GM18498 (cell line): ENCODE measurements around the gene CEACAM7.

Experiments used
- ATAC-seq: cut with Tn5 transposase; IDR thresholded peaks from one replicate; pipeline ENCODE4 v1.9.1; 2021; ENCODE audit warnings: mild to moderate bottlenecking, moderate library complexity; ENCODE audit not compliant: unreplicated experiment

CEACAM7 gene

DNA sequence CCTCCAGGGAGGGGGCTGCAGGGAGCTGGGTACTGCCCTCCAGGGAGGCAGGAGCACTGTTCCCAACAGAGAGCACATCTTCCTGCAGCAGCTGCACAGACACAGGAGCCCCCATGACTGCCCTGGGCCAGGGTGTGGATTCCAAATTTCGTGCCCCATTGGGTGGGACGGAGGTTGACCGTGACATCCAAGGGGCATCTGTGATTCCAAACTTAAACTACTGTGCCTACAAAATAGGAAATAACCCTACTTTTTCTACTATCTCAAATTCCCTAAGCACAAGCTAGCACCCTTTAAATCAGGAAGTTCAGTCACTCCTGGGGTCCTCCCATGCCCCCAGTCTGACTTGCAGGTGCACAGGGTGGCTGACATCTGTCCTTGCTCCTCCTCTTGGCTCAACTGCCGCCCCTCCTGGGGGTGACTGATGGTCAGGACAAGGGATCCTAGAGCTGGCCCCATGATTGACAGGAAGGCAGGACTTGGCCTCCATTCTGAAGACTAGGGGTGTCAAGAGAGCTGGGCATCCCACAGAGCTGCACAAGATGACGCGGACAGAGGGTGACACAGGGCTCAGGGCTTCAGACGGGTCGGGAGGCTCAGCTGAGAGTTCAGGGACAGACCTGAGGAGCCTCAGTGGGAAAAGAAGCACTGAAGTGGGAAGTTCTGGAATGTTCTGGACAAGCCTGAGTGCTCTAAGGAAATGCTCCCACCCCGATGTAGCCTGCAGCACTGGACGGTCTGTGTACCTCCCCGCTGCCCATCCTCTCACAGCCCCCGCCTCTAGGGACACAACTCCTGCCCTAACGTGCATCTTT, 12.5 kb upstream of the CEACAM7 start:
- ATAC-seq = no peak

DNA sequence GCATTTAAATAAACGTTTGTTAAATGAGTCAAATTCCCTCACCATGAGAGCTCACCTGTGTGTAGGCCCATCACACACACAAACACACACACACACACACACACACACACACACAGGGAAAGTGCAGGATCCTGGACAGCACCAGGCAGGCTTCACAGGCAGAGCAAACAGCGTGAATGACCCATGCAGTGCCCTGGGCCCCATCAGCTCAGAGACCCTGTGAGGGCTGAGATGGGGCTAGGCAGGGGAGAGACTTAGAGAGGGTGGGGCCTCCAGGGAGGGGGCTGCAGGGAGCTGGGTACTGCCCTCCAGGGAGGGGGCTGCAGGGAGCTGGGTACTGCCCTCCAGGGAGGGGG, 11.9 kb upstream of the CEACAM7 start:
- no peak for ATAC-seq

DNA sequence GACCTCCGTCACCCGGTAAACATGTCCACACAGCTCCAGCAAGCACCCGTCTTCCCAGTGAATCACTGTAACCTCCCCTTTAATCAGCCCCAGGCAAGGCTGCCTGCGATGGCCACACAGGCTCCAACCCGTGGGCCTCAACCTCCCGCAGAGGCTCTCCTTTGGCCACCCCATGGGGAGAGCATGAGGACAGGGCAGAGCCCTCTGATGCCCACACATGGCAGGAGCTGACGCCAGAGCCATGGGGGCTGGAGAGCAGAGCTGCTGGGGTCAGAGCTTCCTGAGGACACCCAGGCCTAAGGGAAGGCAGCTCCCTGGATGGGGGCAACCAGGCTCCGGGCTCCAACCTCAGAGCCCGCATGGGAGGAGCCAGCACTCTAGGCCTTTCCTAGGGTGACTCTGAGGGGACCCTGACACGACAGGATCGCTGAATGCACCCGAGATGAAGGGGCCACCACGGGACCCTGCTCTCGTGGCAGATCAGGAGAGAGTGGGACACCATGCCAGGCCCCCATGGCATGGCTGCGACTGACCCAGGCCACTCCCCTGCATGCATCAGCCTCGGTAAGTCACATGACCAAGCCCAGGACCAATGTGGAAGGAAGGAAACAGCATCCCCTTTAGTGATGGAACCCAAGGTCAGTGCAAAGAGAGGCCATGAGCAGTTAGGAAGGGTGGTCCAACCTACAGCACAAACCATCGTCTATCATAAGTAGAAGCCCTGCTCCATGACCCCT, 11.3 kb upstream of the CEACAM7 start:
- no peak for ATAC-seq

DNA sequence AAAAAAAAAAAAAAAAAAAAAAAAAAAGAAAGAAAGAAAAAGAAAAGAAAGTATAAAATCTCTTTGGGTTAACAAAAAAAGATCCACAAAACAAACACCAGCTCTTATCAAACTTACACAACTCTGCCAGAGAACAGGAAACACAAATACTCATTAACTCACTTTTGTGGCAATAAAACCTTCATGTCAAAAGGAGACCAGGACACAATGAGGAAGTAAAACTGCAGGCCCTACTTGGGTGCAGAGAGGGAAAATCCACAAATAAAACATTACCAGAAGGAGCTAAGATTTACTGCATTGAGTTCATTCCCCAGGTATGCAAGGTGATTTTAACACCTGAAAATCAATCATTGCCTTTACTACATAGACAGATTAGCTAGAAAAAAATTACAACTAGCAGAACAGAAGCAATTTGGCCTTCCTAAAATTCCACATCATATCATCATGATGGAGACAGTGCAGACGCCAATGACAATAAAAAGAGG, 10.7 kb upstream of the CEACAM7 start:
- no peak for ATAC-seq

DNA sequence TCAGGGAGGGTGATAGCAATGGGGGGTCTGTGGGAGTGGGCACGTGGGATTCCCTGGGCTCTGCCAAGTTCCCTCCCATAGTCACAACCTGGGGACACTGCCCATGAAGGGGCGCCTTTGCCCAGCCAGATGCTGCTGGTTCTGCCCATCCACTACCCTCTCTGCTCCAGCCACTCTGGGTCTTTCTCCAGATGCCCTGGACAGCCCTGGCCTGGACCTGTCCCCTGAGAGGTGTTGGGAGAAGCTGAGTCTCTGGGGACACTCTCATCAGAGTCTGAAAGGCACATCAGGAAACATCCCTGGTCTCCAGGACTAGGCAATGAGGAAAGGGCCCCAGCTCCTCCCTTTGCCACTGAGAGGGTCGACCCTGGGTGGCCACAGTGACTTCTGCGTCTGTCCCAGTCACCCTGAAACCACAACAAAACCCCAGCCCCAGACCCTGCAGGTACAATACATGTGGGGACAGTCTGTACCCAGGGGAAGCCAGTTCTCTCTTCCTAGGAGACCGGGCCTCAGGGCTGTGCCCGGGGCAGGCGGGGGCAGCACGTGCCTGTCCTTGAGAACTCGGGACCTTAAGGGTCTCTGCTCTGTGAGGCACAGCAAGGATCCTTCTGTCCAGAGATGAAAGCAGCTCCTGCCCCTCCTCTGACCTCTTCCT, 9.3 kb upstream of the CEACAM7 start:
- ATAC-seq = no peak

DNA sequence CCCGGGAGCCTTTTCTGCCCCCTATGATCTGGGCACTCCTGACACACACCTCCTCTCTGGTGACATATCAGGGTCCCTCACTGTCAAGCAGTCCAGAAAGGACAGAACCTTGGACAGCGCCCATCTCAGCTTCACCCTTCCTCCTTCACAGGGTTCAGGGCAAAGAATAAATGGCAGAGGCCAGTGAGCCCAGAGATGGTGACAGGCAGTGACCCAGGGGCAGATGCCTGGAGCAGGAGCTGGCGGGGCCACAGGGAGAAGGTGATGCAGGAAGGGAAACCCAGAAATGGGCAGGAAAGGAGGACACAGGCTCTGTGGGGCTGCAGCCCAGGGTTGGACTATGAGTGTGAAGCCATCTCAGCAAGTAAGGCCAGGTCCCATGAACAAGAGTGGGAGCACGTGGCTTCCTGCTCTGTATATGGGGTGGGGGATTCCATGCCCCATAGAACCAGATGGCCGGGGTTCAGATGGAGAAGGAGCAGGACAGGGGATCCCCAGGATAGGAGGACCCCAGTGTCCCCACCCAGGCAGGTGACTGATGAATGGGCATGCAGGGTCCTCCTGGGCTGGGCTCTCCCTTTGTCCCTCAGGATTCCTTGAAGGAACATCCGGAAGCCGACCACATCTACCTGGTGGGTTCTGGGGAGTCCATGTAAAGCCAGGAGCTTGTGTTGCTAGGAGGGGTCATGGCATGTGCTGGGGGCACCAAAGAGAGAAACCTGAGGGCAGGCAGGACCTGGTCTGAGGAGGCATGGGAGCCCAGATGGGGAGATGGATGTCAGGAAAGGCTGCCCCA, 8.5 kb upstream of the CEACAM7 start:
- no peak for ATAC-seq

DNA sequence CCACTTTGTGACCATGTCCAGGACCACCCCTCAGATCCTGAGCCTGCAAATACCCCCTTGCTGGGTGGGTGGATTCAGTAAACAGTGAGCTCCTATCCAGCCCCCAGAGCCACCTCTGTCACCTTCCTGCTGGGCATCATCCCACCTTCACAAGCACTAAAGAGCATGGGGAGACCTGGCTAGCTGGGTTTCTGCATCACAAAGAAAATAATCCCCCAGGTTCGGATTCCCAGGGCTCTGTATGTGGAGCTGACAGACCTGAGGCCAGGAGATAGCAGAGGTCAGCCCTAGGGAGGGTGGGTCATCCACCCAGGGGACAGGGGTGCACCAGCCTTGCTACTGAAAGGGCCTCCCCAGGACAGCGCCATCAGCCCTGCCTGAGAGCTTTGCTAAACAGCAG, 7.7 kb upstream of the CEACAM7 start:
- ATAC-seq = no peak

DNA sequence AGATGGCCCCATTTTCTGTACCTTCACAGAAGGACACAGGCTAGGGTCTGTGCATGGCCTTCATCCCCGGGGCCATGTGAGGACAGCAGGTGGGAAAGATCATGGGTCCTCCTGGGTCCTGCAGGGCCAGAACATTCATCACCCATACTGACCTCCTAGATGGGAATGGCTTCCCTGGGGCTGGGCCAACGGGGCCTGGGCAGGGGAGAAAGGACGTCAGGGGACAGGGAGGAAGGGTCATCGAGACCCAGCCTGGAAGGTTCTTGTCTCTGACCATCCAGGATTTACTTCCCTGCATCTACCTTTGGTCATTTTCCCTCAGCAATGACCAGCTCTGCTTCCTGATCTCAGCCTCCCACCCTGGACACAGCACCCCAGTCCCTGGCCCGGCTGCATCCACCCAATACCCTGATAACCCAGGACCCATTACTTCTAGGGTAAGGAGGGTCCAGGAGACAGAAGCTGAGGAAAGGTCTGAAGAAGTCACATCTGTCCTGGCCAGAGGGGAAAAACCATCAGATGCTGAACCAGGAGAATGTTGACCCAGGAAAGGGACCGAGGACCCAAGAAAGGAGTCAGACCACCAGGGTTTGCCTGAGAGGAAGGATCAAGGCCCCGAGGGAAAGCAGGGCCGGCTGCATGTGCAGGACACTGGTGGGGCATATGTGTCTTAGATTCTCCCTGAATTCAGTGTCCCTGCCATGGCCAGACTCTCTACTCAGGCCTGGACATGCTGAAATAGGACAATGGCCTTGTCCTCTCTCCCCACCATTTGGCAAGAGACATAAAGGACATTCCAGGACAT, 7.0 kb upstream of the CEACAM7 start:
- ATAC-seq = no peak

DNA sequence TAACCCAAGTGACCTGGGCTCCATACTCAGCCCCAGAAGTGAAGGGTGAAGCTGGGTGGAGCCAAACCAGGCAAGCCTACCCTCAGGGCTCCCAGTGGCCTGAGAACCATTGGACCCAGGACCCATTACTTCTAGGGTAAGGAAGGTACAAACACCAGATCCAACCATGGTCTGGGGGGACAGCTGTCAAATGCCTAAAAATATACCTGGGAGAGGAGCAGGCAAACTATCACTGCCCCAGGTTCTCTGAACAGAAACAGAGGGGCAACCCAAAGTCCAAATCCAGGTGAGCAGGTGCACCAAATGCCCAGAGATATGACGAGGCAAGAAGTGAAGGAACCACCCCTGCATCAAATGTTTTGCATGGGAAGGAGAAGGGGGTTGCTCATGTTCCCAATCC, 6.1 kb upstream of the CEACAM7 start:
- ATAC-seq = no peak

DNA sequence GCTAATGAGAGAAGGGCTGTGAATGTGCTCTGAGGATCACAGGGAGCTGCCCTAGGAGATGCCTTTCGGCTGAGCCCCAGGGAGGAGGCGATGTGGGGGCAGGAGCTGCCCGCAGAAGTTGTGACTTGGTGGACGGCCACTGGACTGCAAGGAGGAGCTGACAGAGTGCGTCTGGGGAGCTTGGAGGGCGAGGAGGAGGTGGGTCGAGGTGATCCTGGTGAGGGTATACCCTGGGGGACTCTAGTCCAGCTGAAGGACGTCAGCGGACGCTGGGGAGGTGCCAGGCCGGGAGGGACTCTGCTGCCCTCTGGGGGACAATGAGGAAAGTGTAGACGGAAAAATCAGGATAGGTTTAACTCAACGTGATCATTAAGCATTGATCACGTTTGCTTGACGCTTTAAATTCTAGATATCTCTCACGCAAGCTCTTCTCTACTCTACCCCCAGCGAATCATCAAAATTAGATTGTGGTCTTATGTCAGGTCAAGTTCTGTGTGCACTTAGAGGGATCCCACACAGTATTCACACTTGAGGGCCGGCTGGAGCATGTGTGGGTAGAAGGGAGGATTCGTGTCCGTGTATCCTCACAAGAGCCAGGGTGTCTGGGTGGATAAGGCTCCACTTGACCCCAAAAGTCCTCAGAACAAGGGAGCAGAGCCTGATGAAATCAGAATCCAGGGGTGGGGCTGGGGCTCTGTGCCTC, 3.3 kb upstream of the CEACAM7 start:
- ATAC-seq = no peak

DNA sequence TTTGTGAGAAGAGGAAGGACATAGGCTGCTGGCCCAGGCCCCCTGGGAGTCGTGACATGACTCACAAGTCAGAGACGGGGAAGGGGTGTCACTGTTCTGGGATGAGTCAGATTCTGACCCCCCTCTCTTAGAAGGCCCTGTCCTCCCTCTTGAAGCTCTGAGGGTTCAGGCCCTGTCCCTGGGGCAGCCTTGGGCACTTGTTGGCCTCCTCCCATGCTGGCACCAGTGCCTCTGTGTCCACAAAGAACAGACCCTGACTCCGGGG, 2.7 kb upstream of the CEACAM7 start:
- no peak for ATAC-seq

DNA sequence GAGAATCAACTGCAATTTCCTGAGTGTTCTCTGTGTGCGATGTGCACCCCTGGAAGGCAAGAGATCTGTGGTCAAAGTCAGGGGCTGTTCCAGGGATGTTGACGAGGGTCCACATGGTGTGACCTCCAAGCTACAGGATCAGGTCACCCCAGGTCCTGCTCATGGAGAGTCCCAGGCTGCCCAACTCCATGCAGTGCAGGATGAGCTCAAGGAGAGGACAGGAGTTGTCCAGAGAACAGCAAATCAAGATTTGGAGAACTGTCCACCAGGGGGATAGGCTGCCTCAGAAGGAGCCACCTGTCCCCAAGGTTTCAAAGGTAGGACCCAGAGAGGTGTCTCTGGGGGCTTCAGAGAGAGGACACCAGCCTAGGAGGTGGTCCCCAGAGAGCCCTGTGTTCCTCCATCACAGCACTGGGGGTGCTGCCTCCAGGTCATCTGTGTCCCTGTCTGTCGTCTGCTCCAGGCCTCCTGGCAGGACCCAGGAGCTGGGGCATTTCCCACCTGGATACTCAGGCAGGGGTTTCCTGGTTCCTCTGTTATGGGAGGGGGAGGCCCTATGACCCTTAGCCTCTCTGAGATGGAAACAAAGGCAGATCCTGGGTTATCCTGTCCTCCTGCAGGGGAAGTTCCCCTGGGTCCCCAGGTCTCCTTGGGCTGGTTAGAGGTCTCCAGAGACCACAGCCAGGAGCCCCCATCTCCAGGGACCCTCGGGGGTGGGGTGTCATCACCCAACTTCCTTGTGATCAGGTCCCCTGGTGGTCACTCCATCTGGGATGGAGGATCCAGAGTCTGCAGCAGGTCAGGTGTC, 2.1 kb upstream of the CEACAM7 start:
- no peak for ATAC-seq

DNA sequence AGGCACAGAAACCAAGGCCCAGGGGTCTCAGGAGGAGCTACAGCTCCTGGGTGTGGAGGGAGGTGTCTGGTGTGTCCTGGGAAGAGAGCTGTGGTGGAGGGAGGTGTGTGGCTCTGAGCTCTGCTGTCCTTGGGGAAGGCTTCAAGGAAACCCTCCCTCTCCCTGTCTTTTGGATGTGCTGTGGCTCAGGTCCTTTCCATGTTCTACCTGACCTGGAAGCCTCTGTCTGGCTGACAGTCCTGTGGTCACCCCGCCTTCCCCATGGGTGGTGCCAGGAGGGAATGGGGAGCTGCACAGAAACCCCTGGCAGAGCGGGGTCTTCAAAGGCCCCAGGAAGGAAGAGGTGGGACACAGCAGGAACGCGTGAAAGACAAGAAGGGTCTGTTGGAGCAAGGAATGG, 617 bp upstream of the CEACAM7 start:
- no peak for ATAC-seq

DNA sequence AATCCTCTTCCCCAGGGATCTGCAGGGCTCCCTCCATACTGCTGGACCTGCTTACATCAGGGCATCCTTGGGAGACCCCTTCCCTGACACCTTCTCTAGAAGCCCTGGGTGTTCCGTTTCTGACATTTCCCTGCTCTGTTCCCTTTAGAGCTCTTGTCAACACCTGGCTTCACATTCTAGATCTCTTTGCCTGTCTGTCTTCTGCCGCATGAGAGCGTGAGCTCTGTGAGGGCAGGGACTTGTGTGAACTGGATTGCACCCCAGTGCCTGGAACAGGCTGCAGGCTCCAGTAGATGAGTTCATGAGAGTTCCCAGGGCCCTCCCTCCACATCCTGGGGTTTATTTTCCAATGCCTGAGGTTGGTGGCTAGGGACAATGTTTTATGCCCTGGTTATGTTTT, 651 bp downstream of the CEACAM7 start:
- ATAC-seq = no peak

DNA sequence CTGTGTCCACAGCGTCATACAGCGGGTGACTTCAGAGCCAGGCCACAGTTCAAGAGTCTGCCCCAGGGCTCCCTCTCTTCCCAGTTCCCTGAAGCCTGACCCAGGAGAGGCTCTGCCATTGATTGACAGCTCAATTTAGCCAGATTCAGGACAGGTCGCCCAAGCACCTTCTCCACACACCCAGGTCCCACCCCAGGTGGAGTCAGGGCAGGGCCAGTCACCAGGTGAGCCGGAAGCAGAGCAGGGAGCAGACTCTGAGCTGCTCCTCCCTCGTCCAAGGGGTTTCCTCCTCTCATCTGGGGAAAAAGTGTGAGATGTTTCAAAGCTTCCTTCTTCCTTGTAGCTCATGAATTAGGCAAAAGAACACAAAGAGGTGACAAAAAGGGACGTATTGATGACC, 5.6 kb downstream of the CEACAM7 start:
- ATAC-seq = no peak

DNA sequence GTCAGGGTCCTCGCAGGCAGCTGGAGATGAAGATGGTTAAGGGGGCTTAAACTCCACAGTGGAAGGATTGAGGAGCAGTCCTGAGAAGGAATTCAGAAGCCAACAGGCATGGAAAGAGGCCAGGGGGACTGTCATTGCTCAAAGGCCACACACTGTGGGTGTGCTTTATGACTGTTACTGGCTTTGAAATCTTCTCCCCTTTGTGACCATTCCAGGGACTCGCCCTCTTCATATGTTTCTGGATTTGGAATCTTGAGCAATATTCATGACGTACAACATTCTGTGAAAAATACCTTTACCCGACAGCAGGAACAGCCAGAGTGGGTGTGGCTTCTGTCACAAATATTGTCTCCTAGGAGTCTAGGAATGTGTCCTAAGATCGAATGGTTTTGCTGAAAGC, 16.6 kb downstream of the CEACAM7 start:
- no peak for ATAC-seq

DNA sequence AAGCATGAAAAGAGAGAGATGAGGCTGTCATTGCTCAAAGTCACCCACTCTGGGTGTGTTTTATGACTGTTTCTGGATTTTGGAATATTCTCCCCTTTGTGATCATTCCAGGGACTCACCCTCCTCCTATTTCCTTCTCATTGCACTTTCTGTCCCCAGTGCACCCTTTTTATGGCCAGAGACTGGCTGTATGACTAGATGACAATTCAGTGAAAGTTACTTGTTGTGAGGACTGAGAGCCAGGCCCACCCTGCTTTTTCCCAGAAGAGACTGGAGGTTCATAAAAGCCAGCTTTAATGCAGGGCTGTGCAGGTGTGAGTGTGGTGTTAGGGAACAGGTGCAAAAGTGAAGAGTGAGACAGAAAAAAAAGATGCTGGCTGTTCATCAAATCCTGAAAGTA, 17.3 kb downstream of the CEACAM7 start:
- no peak for ATAC-seq

DNA sequence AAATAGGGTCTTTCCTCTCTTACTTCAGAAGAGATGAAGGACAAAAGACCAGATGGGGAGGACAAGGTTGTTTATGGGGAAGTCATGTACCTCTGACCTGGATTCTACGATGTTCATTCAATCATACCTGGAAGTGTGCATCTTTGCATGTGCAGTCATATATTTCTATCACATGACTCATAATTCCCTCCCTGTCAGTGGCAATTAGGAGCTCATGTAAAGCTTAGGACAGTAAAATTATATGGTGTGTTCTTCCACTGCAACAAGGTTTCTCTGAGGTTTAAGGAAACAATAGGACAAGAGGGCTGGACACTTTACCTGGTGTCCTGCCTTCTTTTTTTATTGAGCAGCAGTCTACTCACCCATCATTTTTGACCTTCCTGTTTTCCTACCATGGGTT, 19.8 kb downstream of the CEACAM7 start:
- no peak for ATAC-seq

DNA sequence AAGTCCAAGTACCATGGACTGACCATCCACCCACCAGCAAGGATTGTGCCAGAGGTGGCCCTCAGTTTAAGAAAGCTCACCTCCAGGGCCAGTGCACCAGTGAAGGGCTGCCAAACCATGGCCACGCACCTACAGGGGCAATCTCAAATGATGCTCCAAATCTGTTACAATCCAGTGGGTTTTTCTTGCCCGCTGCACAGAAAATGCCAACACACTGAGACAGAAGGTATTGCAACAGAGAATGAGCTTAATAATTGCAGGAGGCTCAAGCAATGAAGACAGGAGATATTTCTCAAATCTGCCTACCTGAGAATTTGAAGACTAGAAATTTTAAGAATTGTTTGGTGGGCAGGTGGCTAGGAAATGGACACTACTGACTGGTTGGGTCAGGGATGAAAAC, 22.0 kb downstream of the CEACAM7 start:
- no peak for ATAC-seq
